H9 (cell line): Measurements from ENCODE around the gene SCYGR6. TPM values are rescaled to one million over a fixed set of nuclear protein-coding genes. Genes with fewer than 3 reads are reported as not detected.

Source experiments
- DNase-seq: peaks from one replicate; pipeline ENCODE4 v3.0.0-alpha.2; 2017
- H2AFZ ChIP-seq: one replicate; pipeline ENCODE4 v1.6.1; 2013; ENCODE audit warnings: mild to moderate bottlenecking, low read length, control low read depth, moderate library complexity
- H2AK5ac ChIP-seq: 2 replicates; pipeline ENCODE4 v1.6.1; 2013; ENCODE audit warnings: low read length, control low read depth, mixed read lengths; ENCODE audit not compliant: insufficient read length
- H2BK120ac ChIP-seq: one replicate; pipeline ENCODE4 v1.6.1; 2013; ENCODE audit warnings: low read depth, mild to moderate bottlenecking, low read length, control low read depth, inconsistent platforms; ENCODE audit not compliant: poor library complexity, severe bottlenecking
- H2BK12ac ChIP-seq: 2 replicates; pipeline ENCODE4 v1.6.1; 2013; ENCODE audit warnings: low read length, control low read depth, mixed read lengths, low read depth; ENCODE audit not compliant: insufficient read length
- H2BK15ac ChIP-seq: 2 replicates; pipeline ENCODE4 v1.6.1; 2013; ENCODE audit warnings: low read depth, low read length, control low read depth
- H2BK20ac ChIP-seq: one replicate; pipeline ENCODE4 v1.6.1; 2013; ENCODE audit warnings: low read depth, mild to moderate bottlenecking, low read length, control low read depth, inconsistent platforms; ENCODE audit not compliant: poor library complexity, severe bottlenecking
- H2BK5ac ChIP-seq: 2 replicates; pipeline ENCODE4 v1.6.1; 2013; ENCODE audit warnings: low read length, control low read depth, mixed read lengths; ENCODE audit not compliant: insufficient read length
- H3K14ac ChIP-seq: 2 replicates; pipeline ENCODE4 v1.6.1; 2013; ENCODE audit warnings: low read length, control low read depth; ENCODE audit not compliant: insufficient read depth
- H3K18ac ChIP-seq: 2 replicates; pipeline ENCODE4 v1.6.1; 2013; ENCODE audit warnings: low read depth, mild to moderate bottlenecking, mixed read lengths, low read length, control low read depth; ENCODE audit not compliant: insufficient read length
- H3K23ac ChIP-seq: 2 replicates; pipeline ENCODE4 v1.6.1; 2013; ENCODE audit warnings: low read length, control low read depth, mixed read lengths, low read depth; ENCODE audit not compliant: insufficient read length
- H3K23me2 ChIP-seq: 2 replicates; pipeline ENCODE4 v1.6.1; 2013; ENCODE audit warnings: low read depth, mild to moderate bottlenecking, mixed read lengths, low read length, control low read depth; ENCODE audit not compliant: insufficient read length, poor library complexity, severe bottlenecking
- H3K27ac ChIP-seq: 2 replicates; pipeline ENCODE4 v1.5.1; 2013; ENCODE audit warnings: low read length, control low read depth, mixed read lengths, low read depth; ENCODE audit not compliant: insufficient read length
- H3K27me3 ChIP-seq: 2 replicates; pipeline ENCODE4 v1.6.1; 2013; ENCODE audit warnings: low read length, control low read depth, inconsistent platforms; ENCODE audit not compliant: insufficient read depth
- H3K4ac ChIP-seq: 2 replicates; pipeline ENCODE4 v1.6.1; 2013; ENCODE audit warnings: low read depth, mild to moderate bottlenecking, control low read depth, inconsistent platforms, low read length, moderate library complexity
- H3K4me1 ChIP-seq: 2 replicates; pipeline ENCODE4 v1.6.1; 2013; ENCODE audit warnings: low read length, control low read depth, inconsistent platforms; ENCODE audit not compliant: insufficient read depth
- H3K4me2 ChIP-seq: 2 replicates; pipeline ENCODE4 v1.6.1; 2013; ENCODE audit warnings: low read length, control low read depth, mixed read lengths; ENCODE audit not compliant: insufficient read length, insufficient read depth
- H3K56ac ChIP-seq: 2 replicates; pipeline ENCODE4 v1.6.1; 2013; ENCODE audit warnings: low read depth, mild to moderate bottlenecking, mixed read lengths, low read length, control low read depth; ENCODE audit not compliant: insufficient read length
- H3K79me1 ChIP-seq: 2 replicates; pipeline ENCODE4 v1.6.1; 2013; ENCODE audit warnings: low read depth, mild to moderate bottlenecking, moderate library complexity, low read length, control low read depth, inconsistent platforms; ENCODE audit not compliant: insufficient read depth, poor library complexity, severe bottlenecking
- H3K79me2 ChIP-seq: 2 replicates; pipeline ENCODE4 v1.6.1; 2013; ENCODE audit warnings: low read length, control low read depth, inconsistent platforms; ENCODE audit not compliant: insufficient read depth
- H3K9ac ChIP-seq: 2 replicates; pipeline ENCODE4 v1.6.1; 2013; ENCODE audit warnings: low read length, control low read depth, mixed read lengths; ENCODE audit not compliant: insufficient read length; ENCODE audit errors: extremely low read depth
- H3K9me3 ChIP-seq: one replicate; pipeline ENCODE4 v1.6.1; 2013; ENCODE audit warnings: low read depth, low read length, inconsistent platforms; ENCODE audit not compliant: control insufficient read depth
- H3T11ph ChIP-seq: one replicate; pipeline ENCODE4 v1.6.1; 2013; ENCODE audit warnings: mild to moderate bottlenecking, low read length, control low read depth, inconsistent platforms
- H4K20me1 ChIP-seq: one replicate; pipeline ENCODE4 v1.6.1; 2013; ENCODE audit not compliant: control insufficient read depth, insufficient read length, insufficient read depth
- H4K5ac ChIP-seq: 2 replicates; pipeline ENCODE4 v1.6.1; 2013; ENCODE audit warnings: low read depth, mild to moderate bottlenecking, mixed read lengths, low read length, control low read depth; ENCODE audit not compliant: insufficient read length
- H4K8ac ChIP-seq: replicated peaks from 2 replicates; pipeline ENCODE4 v1.6.1; 2013; ENCODE audit warnings: low read length, control low read depth, mixed read lengths, low read depth; ENCODE audit not compliant: insufficient read length
- H4K91ac ChIP-seq: 2 replicates; pipeline ENCODE4 v1.6.1; 2013; ENCODE audit warnings: low read depth, mild to moderate bottlenecking, moderate library complexity, mixed read lengths, low read length, control low read depth; ENCODE audit not compliant: insufficient read length
- H3K27ac Mint-ChIP-seq, 3 experiments: 2 replicates in 2 of 3; 3 replicates in 1 of 3; pipeline ENCODE4 v1.8.0; 2020 to 2021; ENCODE audit warnings: mixed read lengths in 3 of 3, mild to moderate bottlenecking in 1 of 3, moderate library complexity in 1 of 3
- H3K27me3 Mint-ChIP-seq: 2 replicates; pipeline ENCODE4 v1.8.0; 2021; ENCODE audit warnings: low read depth, mild to moderate bottlenecking, moderate library complexity, mixed read lengths
- H3K36me3 Mint-ChIP-seq, 3 experiments: 2 replicates in 2 of 3; 3 replicates in 1 of 3; pipeline ENCODE4 v1.8.0; 2020 to 2021; ENCODE audit warnings: low read depth in 3 of 3, mixed read lengths in 3 of 3; ENCODE audit not compliant: insufficient read depth in 1 of 3
- H3K4me1 Mint-ChIP-seq, 2 experiments: 2 replicates each; pipeline ENCODE4 v1.8.0; 2020; ENCODE audit warnings: mixed read lengths in 2 of 2
- H3K4me3 Mint-ChIP-seq, 2 experiments: 2 replicates in 1 of 2; 3 replicates in 1 of 2; pipeline ENCODE4 v1.8.0; 2020 to 2021; ENCODE audit warnings: mild to moderate bottlenecking in 2 of 2, mixed read lengths in 2 of 2, moderate library complexity in 1 of 2
- H3K9me3 Mint-ChIP-seq, 2 experiments: 2 replicates in 1 of 2; 3 replicates in 1 of 2; pipeline ENCODE4 v1.8.0; 2020; ENCODE audit warnings: mild to moderate bottlenecking in 2 of 2, mixed read lengths in 2 of 2, moderate library complexity in 1 of 2
- WGBS: extraction: QIAGEN DNeasy Blood & Tissue Kit; methylation state at CpG from one replicate; pipeline ENCODE4 v1.1.7; 2013; ENCODE audit warnings: missing lambda C conversion rate, low lambda C conversion rate, mixed read lengths; ENCODE audit not compliant: insufficient read length; ENCODE audit errors: extremely low coverage; 5-methylcytosine and 5-hydroxymethylcytosine counted together
- total RNA-seq: library from RNA; stranded (reverse); gene quantifications from 2 replicates; pipeline ENCODE4 v1.2.1, GENCODE V29; 2021
- TF ChIP-seq, protein P1 (sequence below): fragments of 200-600 bp; sonication (generic); conservative IDR thresholded peaks from 3 replicates; pipeline ENCODE4 v1.8.0; 2021; ENCODE audit warnings: antibody characterized with exemption, mild to moderate bottlenecking

The SCYGR6 gene
- total RNA-seq, 1 experiment from 2014 or later, result not detected

- H4K8ac ChIP-seq, result no peak overlapping the region
- H2BK20ac ChIP-seq, result no peak overlapping the region
- Mint-ChIP-seq H3K36me3 (no peaks in the 10 kb centered on the region; a peak in 1 of 7 replicates), H3K4me3 (no peak overlapping the region), H3K9me3 (no peaks in the 10 kb centered on the region), H3K27ac (no peak overlapping the region; a peak in 1 of 7 replicates), H3K4me1 (peaks cover 24 to 25% of the 10 kb centered on the region in 2 experiments), H3K27me3 (no peaks in the 10 kb centered on the region; the same call in 1 of the 2 replicates)
- H3K18ac ChIP-seq, result no peak overlapping the region
- WGBS, result no CpG with 5 or more reads among the region's 2 CpGs
- no peak overlapping the region for H3K4me2 ChIP-seq
- H4K20me1 ChIP-seq, result no peaks in the 10 kb centered on the region
- no peak overlapping the region for H2AFZ ChIP-seq
- H3K23ac ChIP-seq, result no peak overlapping the region
- no peaks in the 10 kb centered on the region for H3K79me2 ChIP-seq
- no peak for DNase-seq
- H3K14ac ChIP-seq, result no peak overlapping the region
- H2BK5ac ChIP-seq, result no peak overlapping the region
- no peak overlapping the region for H2BK15ac ChIP-seq
- no peaks in the 10 kb centered on the region for H3K9me3 ChIP-seq
- no peaks in the 10 kb centered on the region for H3K27me3 ChIP-seq
- no peak overlapping the region for H3T11ph ChIP-seq
- no peak overlapping the region for H4K91ac ChIP-seq
- no peak overlapping the region for H3K4ac ChIP-seq
- H4K5ac ChIP-seq, result no peak overlapping the region
- H3K9ac ChIP-seq, result no peak overlapping the region
- no peak overlapping the region for H3K56ac ChIP-seq
- H3K79me1 ChIP-seq, result no peaks in the 10 kb centered on the region
- no peak overlapping the region for H3K27ac ChIP-seq
- H2AK5ac ChIP-seq, result no peak overlapping the region
- TF ChIP-seq, protein P1, sequence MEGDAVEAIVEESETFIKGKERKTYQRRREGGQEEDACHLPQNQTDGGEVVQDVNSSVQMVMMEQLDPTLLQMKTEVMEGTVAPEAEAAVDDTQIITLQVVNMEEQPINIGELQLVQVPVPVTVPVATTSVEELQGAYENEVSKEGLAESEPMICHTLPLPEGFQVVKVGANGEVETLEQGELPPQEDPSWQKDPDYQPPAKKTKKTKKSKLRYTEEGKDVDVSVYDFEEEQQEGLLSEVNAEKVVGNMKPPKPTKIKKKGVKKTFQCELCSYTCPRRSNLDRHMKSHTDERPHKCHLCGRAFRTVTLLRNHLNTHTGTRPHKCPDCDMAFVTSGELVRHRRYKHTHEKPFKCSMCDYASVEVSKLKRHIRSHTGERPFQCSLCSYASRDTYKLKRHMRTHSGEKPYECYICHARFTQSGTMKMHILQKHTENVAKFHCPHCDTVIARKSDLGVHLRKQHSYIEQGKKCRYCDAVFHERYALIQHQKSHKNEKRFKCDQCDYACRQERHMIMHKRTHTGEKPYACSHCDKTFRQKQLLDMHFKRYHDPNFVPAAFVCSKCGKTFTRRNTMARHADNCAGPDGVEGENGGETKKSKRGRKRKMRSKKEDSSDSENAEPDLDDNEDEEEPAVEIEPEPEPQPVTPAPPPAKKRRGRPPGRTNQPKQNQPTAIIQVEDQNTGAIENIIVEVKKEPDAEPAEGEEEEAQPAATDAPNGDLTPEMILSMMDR, result no peak
- H3K23me2 ChIP-seq, result no peaks in the 10 kb centered on the region
- H3K4me1 ChIP-seq, result peaks cover 3% of the 10 kb centered on the region; the same call in 1 of the 2 replicates
- peak overlapping the region; percentile 47 for H2BK12ac ChIP-seq
- no peak overlapping the region for H2BK120ac ChIP-seq
Observed at GRCh38 chr2:227772932-227773331, 48.4 kb upstream of the SCYGR6 start.
